HEK293T (cell line): Measurements from ENCODE around the gene CLINT1.

Experiments
- ARNT ChIP-seq: fragments of 450-650 bp; IDR thresholded peaks from 2 replicates; pipeline ENCODE4 v1.6.1; 2017; ENCODE audit warnings: mild to moderate bottlenecking
- BHLHE40 ChIP-seq: fragments of 450-650 bp; IDR thresholded peaks from 2 replicates; pipeline ENCODE4 v1.6.1; 2016; ENCODE audit warnings: mild to moderate bottlenecking, moderate library complexity, borderline replicate concordance
- CTBP1 ChIP-seq: fragments of 450-650 bp; IDR thresholded peaks from 2 replicates; pipeline ENCODE4 v1.6.1; 2016; ENCODE audit warnings: borderline replicate concordance
- ELF4 ChIP-seq: fragments of 450-650 bp; IDR thresholded peaks from 2 replicates; pipeline ENCODE4 v1.6.1; 2017; ENCODE audit warnings: antibody characterized with exemption
- FOXA1 ChIP-seq: fragments of 450-650 bp; IDR thresholded peaks from 2 replicates; pipeline ENCODE4 v1.6.1; 2016; ENCODE audit warnings: mild to moderate bottlenecking
- FOXM1 ChIP-seq: fragments of 450-650 bp; IDR thresholded peaks from 2 replicates; pipeline ENCODE4 v1.6.1; 2017; ENCODE audit warnings: mild to moderate bottlenecking, borderline replicate concordance
- SP1 ChIP-seq: fragments of 450-650 bp; IDR thresholded peaks from 2 replicates; pipeline ENCODE4 v1.6.1; 2017
- SUZ12 ChIP-seq: fragments of 450-650 bp; IDR thresholded peaks from 2 replicates; pipeline ENCODE4 v1.6.1; 2016; ENCODE audit warnings: mild to moderate bottlenecking
- TARDBP ChIP-seq: fragments of 450-650 bp; IDR thresholded peaks from 2 replicates; pipeline ENCODE4 v1.6.1; 2016

DNA sequence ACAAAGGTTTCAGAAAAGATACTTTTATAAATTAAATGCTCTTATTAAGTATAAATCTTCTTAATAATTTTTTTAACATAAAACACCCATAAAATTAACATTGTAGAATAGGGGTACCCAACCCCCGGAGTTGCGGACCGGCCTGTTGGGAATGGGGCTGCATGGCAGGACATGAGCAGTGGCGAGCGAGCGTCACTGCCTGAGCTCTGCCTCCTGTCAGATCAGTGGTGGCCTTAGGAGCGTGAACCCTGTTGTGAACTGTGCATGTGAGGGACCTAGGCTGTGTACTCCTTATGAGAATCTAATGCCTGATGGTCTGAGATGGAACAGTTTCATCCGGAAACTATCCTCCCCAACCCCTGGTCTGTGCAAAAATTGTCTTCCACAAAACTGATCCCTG lies 35.3 kb downstream of the CLINT1 start:
- TF ChIP-seq ELF4 (no peak), ARNT (no peak), BHLHE40 (no peak), CTBP1 (no peak), SUZ12 (no peak), FOXM1 (no peak), FOXA1 (no peak), SP1 (no peak), TARDBP (no peak)
